A549 treated with dexamethasone at 1 μM for 4 hours (cell line): ENCODE results near the gene MEG3. TPM values are rescaled to one million over a fixed set of nuclear protein-coding genes. Genes with fewer than 3 reads are reported as not detected.

Experiments used
- total RNA-seq: library from RNA; stranded (reverse); fragments of 200-300 nt; extraction: Qiagen RNA extraction; gene quantifications from 5 replicates; pipeline ENCODE4 v1.2.3, GENCODE V29; 2022

The MEG3 gene
- total RNA-seq: 22.8 to 60.4 TPM (median 42.3 TPM) in 5 replicates

GRCh38 chr14:100825713-100826331, at the start of gene MEG3:
Gene MEG3, plus strand, starts transcription at chr14:100826118.

GRCh38 chr14:100903672-100904185, 77.8 kb downstream of the MEG3 start, which contains the start of gene RTL1:
Gene RTL1, minus strand, starts transcription at chr14:100903722. Its CDS starts 18,934 bp downstream, at chr14:100884788.

Other genes with a start within 250 kb of the MEG3 start
- 4.4 to 8.2 TPM (median 6.1 TPM) in 5 replicates for gene BEGAIN, start 238.7 kb upstream of the MEG3 start, total RNA-seq
- 0.16 to 0.36 TPM (median 0.31 TPM) in 5 replicates for gene DLK1, start 99.2 kb upstream of the MEG3 start, total RNA-seq
- 0.21 to 0.29 TPM (median 0.24 TPM) in 5 replicates for gene RTL1, start 77.6 kb downstream of the MEG3 start, total RNA-seq